PC-9 (cell line): ENCODE measurements around the gene ALG1. TPM values are rescaled to one million over a fixed set of nuclear protein-coding genes. Genes with fewer than 3 reads are reported as not detected.
"Not testable (repeated sequence)": the region's sequence is repeated elsewhere in the genome, so short reads cannot be mapped to it uniquely, and the experiment has no call there.

Source experiments
- BruUV-seq: library from RNA; stranded (reverse); fragments of 400-500 nt; replicated peaks from 2 replicates; lab custom pipeline; 2021; lab: Mats Ljungman, UMichigan
- CTCF ChIA-PET: fragments of 300-600 bp; sonication (Branson Sonifier 250); formaldehyde crosslinking; loops from one replicate; lab custom pipeline; 2022; ENCODE audit warnings: antibody characterized with exemption; lab: Charles Lee
- POLR2A ChIA-PET: fragments of 300-600 bp; sonication (Branson Sonifier 250); formaldehyde crosslinking; loops from one replicate; lab custom pipeline; 2022; ENCODE audit warnings: antibody characterized with exemption; ENCODE audit not compliant: unreplicated experiment; lab: Charles Lee
- DNase-seq, 2 experiments: peaks; one replicate each; pipeline versions ENCODE4 v3.0.0 to v3.0.0-alpha.2; 2015 to 2022; ENCODE audit warnings: mixed read lengths in 1 of 2
- H2AFZ ChIP-seq: fragments of 200-600 bp; sonication (generic); 2 replicates; pipeline ENCODE4 v1.8.1; 2017; ENCODE audit warnings: antibody characterized with exemption
- H3F3A ChIP-seq: fragments of 200-600 bp; sonication (generic); 2 replicates; pipeline ENCODE4 v1.8.1; 2017; ENCODE audit warnings: antibody characterized with exemption, mild to moderate bottlenecking, low read depth; ENCODE audit not compliant: insufficient read depth
- H3K27ac ChIP-seq: fragments of 200-600 bp; sonication (generic); 2 replicates; pipeline ENCODE4 v1.6.1; 2016; ENCODE audit warnings: mixed run types
- H3K27me3 ChIP-seq: fragments of 200-600 bp; sonication (generic); 2 replicates; pipeline ENCODE4 v1.6.1; 2016; ENCODE audit warnings: low read depth, mixed run types; ENCODE audit not compliant: insufficient read depth
- H3K36me3 ChIP-seq: fragments of 200-600 bp; sonication (generic); 2 replicates; pipeline ENCODE4 v1.6.1; 2016; ENCODE audit warnings: low read depth, mixed run types
- H3K4me1 ChIP-seq: fragments of 200-600 bp; sonication (generic); replicated peaks from 2 replicates; pipeline ENCODE4 v1.6.1; 2016; ENCODE audit warnings: mixed run types; ENCODE audit not compliant: insufficient read depth
- H3K4me2 ChIP-seq: fragments of 200-600 bp; sonication (generic); 2 replicates; pipeline ENCODE4 v1.6.1; 2017; ENCODE audit warnings: mixed run types
- H3K4me3 ChIP-seq: fragments of 200-600 bp; sonication (generic); 2 replicates; pipeline ENCODE4 v1.6.1; 2016; ENCODE audit warnings: mixed run types
- H3K79me2 ChIP-seq: fragments of 200-600 bp; sonication (generic); 2 replicates; pipeline ENCODE4 v1.6.1; 2017; ENCODE audit warnings: low read depth, mixed run types
- H3K9me2 ChIP-seq: fragments of 200-600 bp; sonication (generic); 2 replicates; pipeline ENCODE4 v1.8.1; 2017; ENCODE audit warnings: mild to moderate bottlenecking; ENCODE audit not compliant: insufficient read depth
- H3K9me3 ChIP-seq: fragments of 200-600 bp; sonication (generic); 2 replicates; pipeline ENCODE4 v1.8.1; 2016; ENCODE audit warnings: low read depth; ENCODE audit not compliant: insufficient read depth
- H4K20me1 ChIP-seq: fragments of 200-600 bp; sonication (generic); 2 replicates; pipeline ENCODE4 v1.8.1; 2017; ENCODE audit not compliant: insufficient read depth
- intact Hi-C: fragments of 100-400 bp; cut with micrococcal nuclease; formaldehyde crosslinking; loops from one replicate; pipeline ENCODE4 v1.10.0; 2022; ENCODE audit not compliant: unreplicated experiment
- total RNA-seq: library from RNA; stranded (reverse); gene quantifications from 2 replicates; pipeline ENCODE4 v1.2.3, GENCODE V29; 2021

The ALG1 gene
- total RNA-seq, 1 experiment from 2014 or later: 37.3 TPM

DNA sequence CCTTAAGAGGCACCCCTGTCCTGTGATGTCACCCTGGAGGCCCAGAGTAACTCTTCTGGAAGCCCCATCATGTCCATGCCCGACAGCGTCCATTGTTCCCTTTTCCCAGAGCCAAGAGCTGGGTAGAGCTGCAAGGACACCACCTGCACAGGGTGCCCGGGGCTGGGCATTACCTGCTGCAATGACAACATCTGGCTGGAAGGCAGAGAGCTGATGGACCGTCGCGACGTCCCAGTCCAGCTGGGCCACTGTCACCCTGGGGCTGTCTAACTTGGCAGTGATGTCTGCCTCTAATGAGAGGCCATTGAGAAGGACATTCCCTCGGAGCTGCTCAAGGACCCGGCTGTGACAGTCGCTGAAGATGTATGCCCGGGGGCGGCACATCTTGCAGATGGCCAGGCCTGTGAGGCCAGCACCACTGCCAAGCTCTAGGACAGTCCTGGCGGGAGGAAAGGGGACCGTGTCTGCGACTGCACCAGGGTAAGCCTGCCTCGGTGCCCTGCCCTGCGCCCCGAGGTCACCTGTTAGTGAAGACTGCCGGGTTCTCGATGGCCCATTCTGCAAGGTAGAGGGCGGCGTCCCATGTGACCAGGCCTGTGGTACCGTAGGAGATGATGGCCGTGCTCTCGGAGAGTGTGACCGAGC, 18.4 kb downstream of the ALG1 start:
- DNase-seq, H3K4me1 ChIP-seq, H3K9me3 ChIP-seq, H3K27ac ChIP-seq, BruUV-seq, POLR2A ChIA-PET, H3F3A ChIP-seq, H3K4me3 ChIP-seq, H3K36me3 ChIP-seq, H4K20me1 ChIP-seq, H3K27me3 ChIP-seq, H3K4me2 ChIP-seq, H3K79me2 ChIP-seq, H3K9me2 ChIP-seq, H2AFZ ChIP-seq, CTCF ChIA-PET: not testable (repeated sequence)
- intact Hi-C loops: loop anchor here (10.0 kb wide), 2 partner anchors 405 to 585 kb away; no protein-coding TSS in a partner anchor

DNA sequence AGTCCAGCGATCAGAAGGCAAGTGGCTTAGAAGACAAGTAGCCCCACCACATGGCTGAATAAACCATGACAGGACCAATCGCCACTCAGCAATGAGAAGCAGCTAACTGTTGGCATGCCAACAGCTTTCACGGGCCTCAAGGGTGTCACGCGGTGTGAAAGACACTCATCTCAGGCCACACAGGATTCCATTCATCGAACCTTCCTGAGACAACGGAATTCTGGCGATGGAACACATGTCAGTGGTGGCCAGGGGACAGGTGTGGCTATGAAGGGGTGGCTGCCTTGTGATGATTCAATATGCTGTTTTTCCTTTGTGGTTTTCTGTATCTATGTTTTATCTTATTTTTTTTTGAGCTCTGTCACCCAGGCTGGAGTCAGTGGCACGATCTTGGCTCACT, 18.9 kb downstream of the ALG1 start:
- BruUV-seq, H3K4me1 ChIP-seq, H3K27ac ChIP-seq, POLR2A ChIA-PET, H3F3A ChIP-seq, DNase-seq, H3K9me3 ChIP-seq, H3K79me2 ChIP-seq, H3K27me3 ChIP-seq, H3K4me3 ChIP-seq, H3K4me2 ChIP-seq, CTCF ChIA-PET, H3K9me2 ChIP-seq, H4K20me1 ChIP-seq, H2AFZ ChIP-seq, H3K36me3 ChIP-seq: not testable (repeated sequence)
- intact Hi-C loops: loop anchor here (10.0 kb wide), 2 partner anchors 406 to 586 kb away; no protein-coding TSS in a partner anchor

DNA sequence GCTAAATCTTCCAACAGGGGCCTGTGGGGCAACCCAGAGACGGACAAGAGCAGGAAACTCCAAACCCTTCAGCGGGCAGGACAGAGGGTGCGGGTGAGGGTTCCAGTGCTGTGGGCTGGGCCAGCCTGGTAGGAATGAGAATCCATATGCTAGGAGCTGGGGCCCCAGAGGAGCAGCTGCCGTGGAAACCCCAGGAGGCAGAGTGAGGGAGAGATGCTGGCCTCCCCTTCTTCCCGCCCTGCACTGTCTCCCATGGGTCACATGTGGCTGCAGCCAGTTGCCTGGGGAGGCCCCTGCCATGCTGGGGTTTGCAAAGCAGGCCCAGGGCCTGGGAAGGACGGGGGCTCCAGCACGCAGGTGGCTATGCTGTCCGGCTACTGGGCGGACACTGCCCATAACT, 21.4 kb downstream of the ALG1 start:
- intact Hi-C loops: loop anchor here (10.0 kb wide), 2 partner anchors 408 to 588 kb away; no protein-coding TSS in a partner anchor
- BruUV-seq: not testable (repeated sequence)

DNA sequence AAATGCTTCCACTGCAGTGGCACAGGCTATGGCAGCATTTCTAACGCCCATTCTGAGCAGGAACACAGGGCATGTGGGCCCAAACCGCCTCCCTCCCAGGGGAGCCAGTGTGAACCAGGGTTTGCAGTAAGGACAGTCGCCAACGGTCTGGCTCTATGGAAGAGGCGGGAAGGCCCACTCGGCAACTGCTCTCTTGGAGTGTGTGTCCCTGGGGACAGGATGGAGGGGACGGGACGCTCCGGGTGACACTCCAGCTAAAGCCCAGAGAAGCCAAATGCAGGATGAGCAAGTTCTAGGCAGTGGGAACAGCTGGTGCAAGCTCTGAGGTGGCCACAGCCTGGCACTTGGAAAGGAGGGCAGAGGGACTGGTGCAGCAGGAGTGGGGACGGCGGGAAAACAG, 22.1 kb downstream of the ALG1 start:
- H3K27me3 ChIP-seq, H2AFZ ChIP-seq, DNase-seq, H3K27ac ChIP-seq, H3K79me2 ChIP-seq, H3K36me3 ChIP-seq, POLR2A ChIA-PET, CTCF ChIA-PET, H3F3A ChIP-seq, H3K9me3 ChIP-seq, H4K20me1 ChIP-seq, H3K4me1 ChIP-seq, H3K4me3 ChIP-seq, BruUV-seq, H3K4me2 ChIP-seq, H3K9me2 ChIP-seq: not testable (repeated sequence)
- intact Hi-C loops: loop anchor here (10.0 kb wide), 2 partner anchors 409 to 589 kb away; no protein-coding TSS in a partner anchor

More for the DNA sequence above, 21.4 kb downstream of the ALG1 start:
- H2AFZ ChIP-seq, H3K4me2 ChIP-seq, POLR2A ChIA-PET, H3K4me1 ChIP-seq, H3K9me2 ChIP-seq, H3K36me3 ChIP-seq, H3K79me2 ChIP-seq, H4K20me1 ChIP-seq, CTCF ChIA-PET, H3F3A ChIP-seq, H3K4me3 ChIP-seq, H3K9me3 ChIP-seq, H3K27me3 ChIP-seq, DNase-seq, H3K27ac ChIP-seq: not testable (repeated sequence)

DNA sequence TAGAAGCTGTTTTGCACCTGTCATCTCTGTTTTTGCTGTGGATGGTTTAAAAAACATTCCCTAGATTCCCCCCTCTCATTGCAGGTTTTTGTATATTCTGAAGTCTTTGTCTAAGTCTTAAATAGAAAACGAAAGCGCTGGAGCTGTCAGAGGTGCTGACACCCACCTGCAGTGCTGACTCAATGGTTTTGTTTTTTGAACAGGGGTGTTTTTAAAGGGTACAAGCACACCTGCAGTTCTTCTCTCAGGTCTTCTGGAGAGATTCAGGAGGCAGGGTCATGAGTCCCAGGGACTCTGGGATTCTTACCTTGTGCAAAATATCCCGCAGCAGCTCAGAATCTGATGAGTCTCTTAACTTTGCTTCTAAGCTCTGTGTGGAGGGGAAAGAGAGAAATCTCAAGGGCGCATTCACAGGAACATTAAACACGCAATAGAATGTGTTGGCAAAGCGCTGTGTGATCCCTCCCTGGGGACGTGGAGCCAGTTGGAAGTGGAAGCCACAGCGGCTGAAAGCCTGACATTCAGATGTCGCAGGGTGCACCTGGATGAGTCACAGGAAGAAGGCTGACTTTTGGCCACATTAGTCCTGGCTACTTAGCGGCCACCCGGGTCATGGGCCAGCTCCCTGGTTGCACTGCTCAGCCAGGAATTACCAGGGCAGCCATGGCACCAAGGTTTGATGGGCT, 23.6 kb downstream of the ALG1 start:
- H3K27ac ChIP-seq, POLR2A ChIA-PET, H3K9me2 ChIP-seq, H3K79me2 ChIP-seq, H3K4me3 ChIP-seq, BruUV-seq, H4K20me1 ChIP-seq, CTCF ChIA-PET, H3K9me3 ChIP-seq, H2AFZ ChIP-seq, H3K4me1 ChIP-seq, H3F3A ChIP-seq, H3K36me3 ChIP-seq, H3K27me3 ChIP-seq: not testable (repeated sequence)
- H3K4me2 ChIP-seq: peak overlapping the region; percentile 11; the same call in 1 of the 2 replicates
- intact Hi-C loops: loop anchor here (5.0 to 10.0 kb wide), 4 partner anchors 138 to 590 kb away; partner anchors contain the start of gene SEC14L5
- peak in 1 of 2 experiments; percentile 32 for DNase-seq

DNA sequence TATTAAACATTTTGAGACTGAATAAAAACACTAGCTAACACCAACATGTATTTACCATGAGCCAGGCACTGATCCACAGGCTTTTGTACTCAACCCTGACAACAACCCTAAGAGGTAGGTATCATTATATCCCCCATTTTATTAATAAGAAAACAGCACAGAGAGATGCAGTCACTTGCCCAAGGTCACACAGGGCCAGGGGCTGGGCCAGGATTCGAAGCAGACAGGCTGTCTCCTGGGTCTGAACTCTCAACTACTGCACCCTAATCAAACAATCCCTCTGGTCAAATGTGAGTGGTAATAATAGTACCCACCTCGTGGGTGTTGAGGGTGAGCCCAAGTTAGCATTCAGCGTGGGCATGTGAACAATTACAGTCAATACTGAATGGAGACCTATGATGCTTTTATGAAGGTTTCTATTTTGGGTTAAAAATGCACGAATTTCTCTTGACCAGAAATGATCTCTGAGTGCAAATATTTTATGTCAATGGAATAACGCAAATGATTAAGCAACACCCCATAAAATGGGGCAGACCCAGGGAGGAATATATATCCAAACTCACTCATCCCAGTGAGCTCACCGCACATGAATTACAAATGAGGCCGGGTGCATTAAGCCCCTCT, 24.9 kb downstream of the ALG1 start:
- H3K79me2 ChIP-seq, H3K36me3 ChIP-seq, H4K20me1 ChIP-seq, DNase-seq, H3K27ac ChIP-seq, H3K9me2 ChIP-seq, H3F3A ChIP-seq, CTCF ChIA-PET, H2AFZ ChIP-seq, BruUV-seq, H3K27me3 ChIP-seq, H3K9me3 ChIP-seq, H3K4me1 ChIP-seq: not testable (repeated sequence)
- Histone ChIP-seq H3K4me2 (peak overlapping the region; percentile 81), H3K4me3 (peak overlapping the region; percentile 92)
- POLR2A ChIA-PET: interaction anchor here (0.6 kb wide), 1 partner anchor 304 kb away, joined by 13 read pairs; no protein-coding TSS in a partner anchor
- intact Hi-C loops: loop anchor here (5.0 to 10.0 kb wide), 4 partner anchors 139 to 592 kb away; partner anchors contain the start of gene SEC14L5
